ENCODE results near the gene NACC1.
"Not testable (repeated sequence)": the region's sequence is repeated elsewhere in the genome, so short reads cannot be mapped to it uniquely, and the experiment has no call there.

The NACC1 gene

DNA sequence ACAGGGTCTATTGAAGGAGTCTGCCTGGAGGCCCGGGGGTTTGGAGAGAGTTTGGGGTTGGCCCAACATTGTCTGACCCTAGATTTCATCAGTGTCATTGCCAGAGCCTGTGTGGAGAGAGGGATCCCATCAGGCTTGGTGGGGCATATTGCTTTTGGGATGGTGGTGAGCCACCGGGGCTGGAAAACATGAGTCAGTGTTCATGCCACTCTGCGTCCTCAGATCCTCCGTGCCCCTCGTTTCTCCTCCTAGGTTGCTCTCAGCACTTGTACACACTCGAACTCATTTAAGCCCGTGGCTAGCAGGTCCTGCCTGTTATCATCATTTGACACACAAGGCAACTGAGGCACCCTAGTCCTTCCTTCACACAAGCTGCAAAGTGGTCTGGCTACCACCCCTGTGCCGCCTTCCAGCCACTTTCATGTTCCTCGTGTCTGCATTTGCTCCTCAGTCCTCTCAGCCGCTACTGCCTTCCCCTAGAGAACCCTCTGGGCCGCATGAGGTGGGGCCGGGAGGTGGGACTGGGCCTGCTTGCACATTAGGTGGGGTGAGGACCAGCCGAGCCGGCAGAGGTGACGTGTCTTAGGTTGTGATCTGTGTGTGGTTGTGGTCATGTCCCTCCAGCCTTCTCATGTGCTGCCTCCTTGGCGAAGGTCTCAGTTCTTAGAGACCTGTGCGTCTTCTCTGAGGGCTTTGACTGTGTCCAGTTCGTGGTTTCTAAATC, 3.6 kb downstream of the NACC1 start:
- no peak for DNase-seq

DNA sequence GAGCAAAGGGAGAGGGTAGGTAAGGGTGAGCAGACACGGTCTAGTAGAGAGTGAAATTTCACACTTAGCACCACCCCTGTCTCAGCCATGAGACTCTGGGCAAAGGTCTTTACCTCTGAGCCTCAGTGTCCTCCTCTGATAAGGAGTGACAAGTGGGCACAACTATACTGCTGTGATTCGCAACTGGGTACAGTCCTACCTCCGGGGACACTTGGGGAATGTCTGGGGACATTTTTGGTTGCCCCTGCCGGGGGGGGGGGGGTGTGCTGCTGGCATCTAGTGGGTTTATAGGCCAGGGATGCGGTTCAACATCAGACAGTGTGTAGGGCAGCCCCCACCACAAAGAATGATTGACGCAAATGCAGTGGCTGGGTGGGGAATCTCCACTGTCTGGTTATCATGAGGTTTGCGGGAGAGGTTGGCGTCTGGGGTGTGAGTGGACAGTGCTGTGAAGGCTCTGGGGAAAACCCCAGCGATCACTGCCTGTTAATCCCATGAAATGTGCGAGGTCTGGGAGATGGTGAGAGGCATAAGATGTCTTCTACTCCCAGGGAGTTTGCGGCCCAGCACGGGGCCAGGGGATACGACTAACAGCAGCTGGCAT, 4.3 kb downstream of the NACC1 start:
- DNase-seq = no peak

DNA sequence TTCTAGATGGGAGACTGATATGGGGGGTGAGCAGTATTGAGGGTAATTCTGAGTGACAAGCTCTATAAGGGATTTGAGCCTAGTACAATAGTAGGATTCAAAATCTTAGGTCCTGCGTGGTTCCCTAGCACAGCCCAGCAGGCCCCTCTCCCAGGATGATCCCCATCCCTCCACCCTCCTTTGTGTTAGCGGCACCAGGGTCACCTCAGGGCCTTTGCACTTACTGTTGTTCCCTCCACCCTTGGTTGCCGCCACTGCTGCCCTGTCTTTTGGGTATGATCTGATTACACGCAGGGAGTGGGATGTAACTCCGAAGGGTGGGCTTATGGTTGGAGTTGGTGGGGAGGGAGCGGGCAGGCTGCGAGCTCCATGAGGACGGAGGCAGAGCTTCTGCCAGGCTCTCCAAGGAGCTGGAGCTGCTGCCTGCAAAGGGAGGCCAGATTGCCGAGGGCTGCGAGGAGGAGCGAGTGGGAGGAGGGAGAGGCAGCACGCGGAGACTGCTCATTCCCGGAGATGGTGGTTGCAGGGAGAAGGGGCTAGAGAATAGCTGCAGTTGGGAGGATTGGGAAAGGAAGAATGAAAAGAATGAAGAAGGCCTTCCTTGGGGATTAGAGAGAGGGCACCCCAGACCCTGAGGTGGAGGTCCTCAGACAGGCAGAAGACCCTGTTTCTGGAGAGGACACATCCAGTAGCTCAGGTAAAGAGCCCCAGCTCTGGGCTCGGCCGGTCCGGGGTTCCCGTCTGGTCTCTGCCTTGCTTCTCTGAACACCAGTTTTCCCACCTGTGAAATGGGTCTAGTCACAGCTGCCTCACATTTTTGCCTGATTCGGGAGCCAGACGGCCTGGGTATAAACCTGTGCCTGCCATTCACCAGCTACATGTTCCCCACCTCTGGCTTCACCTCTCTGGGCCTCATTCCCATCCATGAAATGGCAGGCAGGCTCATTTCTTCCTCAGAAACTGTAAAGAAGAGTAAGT, 5.2 kb downstream of the NACC1 start:
- no peak for DNase-seq

DNA sequence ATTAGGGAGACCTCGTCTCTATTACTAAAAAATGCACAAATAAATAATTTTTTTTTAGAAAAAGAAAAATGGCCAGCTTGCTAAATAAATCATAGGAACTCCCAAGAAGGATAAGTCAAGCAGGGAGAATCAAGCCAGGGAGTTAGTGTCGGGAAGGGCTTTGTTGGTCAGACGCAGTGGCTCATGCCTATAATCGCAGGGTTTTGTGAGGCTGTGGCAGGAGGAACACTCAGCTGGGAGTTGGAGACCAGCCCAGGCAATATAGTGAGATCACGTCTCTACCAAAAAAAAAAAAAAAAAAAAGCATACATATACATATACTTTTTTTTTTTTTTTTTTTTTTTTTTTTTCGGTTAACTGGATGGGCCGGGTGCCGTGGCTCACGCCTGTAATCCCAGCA, 9.0 kb downstream of the NACC1 start:
- DNase-seq = no peak

DNA sequence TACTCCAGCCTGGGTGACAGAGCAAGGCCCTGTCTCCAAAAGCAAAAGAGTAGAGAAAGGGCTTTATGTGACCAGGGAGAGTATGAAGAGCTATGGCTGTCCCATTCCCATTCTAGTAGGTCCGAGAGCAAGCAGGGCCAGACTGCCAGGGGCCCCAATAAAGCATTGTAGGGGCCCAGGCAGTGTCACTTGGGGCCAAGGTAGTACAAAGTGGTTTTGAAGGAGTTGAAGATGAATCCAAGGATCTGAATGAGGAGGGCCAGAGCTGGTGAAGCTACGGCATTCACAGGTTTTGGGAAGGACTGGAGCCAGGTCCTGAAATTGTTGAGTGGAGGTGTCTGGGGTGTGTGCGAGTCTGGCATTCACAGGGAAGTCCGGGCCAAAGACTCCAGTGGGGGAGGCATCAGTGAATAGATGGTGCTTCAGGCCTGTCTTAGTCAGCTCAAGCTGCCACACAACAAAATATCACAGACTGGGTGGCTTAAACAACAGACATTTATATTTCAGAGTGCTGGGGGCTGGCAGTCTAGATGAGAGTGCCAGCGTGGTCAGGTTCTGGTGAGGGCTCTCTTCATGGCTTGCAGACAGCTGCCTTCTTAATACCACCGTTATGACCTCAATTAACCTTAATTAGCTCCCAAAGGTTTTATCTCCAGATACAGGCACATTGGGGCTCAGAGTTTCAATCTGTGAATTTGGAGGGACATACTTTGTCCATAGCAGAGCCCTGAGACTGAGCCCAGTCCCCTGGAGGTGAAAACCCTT, 9.9 kb downstream of the NACC1 start:
- no peak for DNase-seq

DNA sequence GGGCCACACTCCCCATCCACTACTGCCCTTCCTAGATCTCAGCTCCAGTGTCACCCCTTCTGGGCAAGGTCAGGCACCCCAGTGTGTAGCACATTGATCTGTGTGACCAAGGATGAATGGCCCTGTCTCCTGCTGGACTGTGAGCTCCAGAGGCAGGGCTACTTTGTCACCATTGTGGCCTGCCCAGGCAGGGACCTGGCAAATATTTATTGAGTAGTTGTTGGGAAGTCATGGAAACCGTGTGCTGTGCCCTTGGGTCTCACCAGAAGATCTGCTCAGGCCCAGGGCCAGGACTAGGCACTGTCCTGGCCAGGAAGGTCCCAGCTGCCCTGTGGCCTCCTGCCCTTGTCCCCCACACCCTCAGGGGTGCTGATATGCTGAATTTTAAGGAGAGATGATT, 10.5 kb downstream of the NACC1 start:
- no peak for DNase-seq

DNA sequence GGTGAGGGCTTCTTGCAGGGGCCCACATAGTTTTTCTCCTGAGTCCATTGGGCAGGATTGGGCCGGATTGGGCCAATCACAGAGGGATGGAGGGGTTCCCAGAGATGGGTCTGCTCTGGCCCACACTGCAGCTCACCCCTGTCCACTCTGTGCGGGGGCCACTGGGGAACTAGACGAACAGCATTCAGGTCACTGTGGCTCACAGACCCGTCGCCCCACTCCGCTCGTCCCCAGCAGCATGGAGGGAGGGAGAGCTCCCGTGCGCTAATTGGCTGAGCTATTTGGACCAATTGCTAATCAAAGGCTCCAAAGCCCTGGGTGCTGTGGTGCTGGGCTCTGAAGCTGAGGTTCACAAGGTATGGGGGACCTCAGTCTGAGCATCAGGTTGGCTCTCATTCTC, 11.3 kb downstream of the NACC1 start:
- DNase-seq = no peak

DNA sequence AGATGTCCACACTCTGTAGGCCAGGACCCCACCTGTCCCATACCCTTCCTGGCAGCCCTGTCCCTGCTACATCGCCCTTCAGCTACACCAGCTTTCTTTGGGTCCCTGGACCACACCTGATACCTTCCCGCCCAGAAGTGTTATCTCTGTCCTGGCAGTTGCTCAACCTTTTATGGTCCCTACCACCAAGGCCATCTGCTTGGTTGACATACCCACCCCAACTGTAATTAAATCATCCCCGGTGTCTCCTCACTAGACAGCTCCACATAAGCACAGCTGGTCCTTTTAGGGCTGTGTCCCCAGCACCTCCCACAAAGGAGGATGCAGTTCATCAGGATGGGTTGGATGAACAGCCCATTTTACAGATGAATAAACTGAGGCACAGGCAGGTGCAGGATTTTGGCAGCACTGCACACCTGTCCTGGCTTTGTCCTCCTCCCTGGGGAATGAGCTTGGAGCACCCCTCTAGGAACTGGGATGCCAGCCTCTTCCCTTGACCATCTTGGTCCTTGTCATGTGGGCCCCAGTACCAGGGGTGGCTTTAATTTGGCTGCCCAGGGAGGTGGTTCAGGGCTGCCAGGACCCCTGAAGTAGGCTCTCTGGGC, 12.9 kb downstream of the NACC1 start:
- no peak for DNase-seq

DNA sequence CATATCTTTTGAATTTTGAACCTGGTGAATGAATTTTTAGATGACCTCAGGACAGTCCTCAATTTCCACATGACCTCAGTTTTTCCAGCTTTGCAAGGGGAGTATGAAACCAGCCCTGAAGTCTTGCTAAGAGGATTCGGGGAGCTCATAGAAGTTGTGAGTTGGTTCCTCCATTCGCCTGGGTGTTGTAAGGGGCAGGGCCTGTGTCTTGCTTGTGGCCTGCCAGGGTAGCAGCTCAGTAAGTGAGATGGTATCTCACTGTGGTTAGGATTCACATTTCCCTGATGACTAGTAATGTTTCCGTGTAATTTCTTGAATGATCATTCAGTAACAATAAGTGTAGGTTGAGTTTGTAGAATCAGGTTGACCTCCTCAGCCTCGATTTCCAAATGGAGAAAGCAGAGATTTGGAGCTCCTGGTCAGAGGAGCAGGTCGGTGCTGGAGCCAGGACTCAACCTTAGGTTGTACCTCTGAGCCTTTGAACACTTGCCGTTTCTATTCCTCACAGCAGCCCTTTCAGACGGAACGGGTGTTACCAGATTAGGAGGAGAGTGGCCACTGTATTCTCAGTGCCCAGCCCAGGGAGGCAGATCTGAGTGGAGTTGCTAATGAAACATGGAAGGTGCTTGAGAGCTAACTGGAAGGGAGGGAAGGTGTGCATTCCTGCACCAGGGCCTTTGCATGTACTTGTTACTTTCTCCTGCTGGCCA, 14.6 kb downstream of the NACC1 start:
- peak in 1 of 2 donors; percentile 53 for DNase-seq

DNA sequence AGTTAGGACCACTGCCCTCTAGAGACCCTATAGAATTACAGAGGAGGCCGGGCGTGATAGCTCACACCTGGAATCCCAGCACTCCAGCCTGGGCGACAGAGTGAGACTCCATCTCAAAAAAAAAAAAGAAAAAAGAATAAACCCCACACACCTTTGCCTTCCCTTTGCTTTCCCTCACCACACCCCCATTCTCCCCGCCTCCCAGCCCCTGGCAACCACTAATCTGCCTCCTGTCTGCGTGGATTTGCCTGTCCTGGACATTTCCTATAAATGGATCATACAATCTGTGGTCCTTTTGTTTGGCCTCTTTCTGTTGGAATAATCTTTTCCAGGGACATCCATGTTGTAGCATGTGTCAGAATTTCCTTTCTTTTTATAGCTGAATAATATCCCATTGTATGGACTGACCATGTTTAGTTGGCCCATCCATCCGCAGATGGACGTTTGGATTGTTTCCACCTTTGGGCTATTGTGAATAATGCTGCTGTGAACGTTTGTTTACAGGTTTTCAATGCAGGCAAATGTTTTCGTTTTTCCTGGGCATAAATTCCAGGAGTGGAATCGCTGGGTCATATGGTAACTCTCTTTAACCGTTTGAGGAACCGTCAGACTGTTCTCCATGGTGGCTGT, 15.3 kb downstream of the NACC1 start:
- no peak for DNase-seq

DNA sequence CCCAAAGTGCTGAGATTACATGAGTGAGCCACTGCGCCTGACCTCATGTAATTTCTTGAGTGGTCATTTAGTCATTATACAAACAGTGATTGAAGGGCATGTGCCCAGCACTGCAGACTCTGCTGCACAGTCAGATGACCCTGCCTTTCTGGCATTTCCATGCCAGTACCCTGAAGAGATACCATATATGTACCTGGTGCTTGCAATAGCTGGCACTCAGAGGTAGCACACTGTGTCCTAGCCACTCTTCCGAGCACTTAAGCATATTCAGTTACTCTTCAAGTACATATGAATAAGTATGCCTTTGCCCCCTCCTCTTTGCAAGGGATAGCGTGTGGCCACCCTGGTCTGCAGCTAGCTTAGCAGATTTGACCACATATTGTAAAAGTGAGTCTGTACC, 16.6 kb downstream of the NACC1 start:
- DNase-seq = no peak

DNA sequence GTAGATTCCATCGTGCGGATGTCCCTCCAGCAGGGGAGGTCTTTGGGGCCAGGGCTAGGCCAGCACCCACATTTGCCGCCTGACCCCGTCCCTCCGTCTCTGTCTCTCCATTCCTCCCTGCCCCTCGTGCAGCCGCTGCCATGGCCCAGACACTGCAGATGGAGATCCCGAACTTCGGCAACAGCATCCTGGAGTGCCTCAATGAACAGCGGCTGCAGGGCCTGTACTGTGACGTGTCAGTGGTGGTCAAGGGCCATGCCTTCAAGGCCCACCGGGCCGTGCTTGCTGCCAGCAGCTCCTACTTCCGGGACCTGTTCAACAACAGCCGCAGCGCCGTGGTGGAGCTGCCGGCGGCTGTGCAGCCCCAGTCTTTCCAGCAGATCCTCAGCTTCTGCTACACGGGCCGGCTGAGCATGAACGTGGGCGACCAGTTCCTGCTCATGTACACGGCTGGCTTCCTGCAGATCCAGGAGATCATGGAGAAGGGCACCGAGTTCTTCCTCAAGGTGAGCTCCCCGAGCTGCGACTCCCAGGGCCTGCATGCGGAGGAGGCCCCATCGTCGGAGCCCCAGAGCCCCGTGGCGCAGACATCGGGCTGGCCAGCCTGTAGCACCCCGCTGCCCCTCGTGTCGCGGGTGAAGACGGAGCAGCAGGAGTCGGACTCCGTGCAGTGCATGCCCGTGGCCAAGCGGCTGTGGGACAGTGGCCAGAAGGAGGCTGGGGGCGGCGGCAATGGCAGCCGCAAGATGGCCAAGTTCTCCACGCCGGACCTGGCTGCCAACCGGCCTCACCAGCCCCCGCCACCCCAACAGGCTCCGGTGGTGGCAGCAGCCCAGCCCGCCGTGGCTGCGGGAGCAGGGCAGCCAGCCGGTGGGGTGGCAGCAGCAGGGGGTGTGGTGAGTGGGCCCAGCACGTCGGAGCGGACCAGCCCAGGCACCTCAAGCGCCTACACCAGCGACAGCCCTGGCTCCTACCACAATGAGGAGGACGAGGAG, 17.3 kb downstream of the NACC1 start:
- DNase-seq = no peak

DNA sequence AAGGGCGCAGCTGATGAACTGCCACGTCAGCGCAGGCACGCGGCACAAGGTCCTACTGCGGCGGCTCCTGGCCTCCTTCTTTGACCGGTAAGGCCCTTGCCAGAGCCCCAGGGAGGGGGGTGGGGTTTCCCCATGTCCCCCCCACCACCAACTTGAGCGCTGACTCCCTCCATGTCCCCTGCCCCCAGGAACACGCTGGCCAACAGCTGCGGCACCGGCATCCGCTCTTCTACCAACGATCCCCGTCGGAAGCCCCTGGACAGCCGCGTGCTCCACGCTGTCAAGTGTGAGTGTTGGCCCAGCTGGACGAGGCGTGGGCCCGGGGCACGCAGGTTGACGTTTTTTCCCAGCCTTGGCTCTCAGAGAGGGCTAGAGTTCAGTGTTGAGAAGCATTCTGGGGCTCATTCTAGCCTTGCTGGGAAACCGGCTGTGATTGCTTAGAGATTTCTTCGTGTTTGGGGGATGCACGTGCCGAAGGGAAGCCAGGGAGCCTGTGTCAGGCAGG, 19.3 kb downstream of the NACC1 start:
- no peak for DNase-seq

DNA sequence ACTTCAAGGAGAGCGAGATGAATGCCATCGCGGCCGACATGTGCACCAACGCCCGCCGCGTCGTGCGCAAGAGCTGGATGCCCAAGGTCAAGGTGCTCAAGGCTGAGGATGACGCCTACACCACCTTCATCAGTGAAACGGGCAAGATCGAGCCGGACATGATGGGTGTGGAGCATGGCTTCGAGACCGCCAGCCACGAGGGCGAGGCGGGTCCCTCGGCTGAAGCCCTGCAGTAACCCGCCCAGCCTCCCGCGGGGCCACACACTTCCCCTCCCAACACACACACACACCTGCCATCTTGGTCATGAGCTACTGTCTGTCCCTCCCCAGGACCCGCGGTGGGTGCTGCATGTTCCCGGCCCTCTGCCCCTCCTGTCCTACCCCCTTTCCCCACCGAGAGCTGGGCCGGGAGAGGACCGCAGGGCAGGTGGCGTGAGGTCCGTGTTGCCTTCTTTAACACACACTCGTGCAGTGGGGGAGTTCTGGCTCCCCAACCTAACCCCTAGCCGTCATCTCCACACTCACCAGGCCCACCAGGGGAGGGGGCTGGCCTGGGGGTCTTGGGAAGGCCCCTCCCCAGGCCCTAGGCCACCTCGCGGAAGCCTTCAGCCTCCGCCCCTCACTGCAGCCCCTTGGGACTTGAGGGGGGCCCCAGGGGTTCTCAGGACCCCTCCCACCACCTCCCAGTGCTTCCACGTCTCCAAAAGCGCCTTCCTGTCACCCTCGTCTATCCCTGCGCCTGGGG, 20.3 kb downstream of the NACC1 start:
- DNase-seq = no peak

DNA sequence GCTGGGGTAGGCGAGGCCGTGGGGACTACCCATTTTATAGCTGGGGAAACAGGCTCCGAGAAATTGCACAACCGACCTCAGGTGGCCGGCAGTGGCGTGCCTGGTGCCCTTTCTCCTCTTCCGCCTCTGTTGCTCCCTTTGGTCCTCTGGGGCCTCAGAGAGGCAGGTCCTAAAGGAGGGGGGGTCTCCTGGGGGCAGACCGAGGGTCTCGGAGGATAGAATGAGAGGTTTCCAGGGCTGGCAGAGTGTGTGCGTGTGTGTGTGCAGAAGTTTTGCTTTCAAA, 20.8 kb downstream of the NACC1 start:
- no peak for DNase-seq

DNA sequence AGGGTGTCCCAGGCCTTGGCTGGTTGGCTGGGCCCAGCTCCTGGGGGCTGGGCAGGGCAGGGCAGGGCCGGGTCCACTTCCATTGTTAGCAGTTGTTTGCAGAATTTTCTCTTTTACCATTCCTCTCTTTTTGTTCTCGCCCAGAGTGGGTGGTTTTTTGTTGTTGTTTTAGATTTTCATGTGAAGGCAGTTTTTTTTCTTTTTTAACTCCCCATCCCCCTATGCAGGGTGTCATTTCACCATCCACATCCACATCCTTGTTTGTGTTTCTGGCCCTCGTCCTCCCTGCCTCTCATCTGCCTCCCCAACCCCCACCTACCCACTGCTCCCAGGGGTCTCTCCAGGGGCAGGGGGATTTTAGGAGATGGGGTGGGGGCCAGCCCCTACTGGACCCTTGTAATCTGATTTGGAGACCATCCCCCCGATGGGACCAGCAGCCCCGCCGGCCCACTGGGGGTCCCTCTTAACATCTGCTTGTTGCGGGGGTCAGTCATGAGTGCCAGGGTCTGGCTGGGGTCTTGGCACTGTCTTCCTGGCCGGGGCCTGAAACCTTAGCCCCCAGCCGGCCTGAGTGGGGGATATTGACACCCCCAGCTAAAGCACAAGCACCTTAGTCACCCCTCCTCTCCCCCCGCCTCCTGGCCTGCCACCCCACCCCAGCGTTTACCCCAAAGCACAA, 21.7 kb downstream of the NACC1 start:
- DNase-seq = no peak

DNA sequence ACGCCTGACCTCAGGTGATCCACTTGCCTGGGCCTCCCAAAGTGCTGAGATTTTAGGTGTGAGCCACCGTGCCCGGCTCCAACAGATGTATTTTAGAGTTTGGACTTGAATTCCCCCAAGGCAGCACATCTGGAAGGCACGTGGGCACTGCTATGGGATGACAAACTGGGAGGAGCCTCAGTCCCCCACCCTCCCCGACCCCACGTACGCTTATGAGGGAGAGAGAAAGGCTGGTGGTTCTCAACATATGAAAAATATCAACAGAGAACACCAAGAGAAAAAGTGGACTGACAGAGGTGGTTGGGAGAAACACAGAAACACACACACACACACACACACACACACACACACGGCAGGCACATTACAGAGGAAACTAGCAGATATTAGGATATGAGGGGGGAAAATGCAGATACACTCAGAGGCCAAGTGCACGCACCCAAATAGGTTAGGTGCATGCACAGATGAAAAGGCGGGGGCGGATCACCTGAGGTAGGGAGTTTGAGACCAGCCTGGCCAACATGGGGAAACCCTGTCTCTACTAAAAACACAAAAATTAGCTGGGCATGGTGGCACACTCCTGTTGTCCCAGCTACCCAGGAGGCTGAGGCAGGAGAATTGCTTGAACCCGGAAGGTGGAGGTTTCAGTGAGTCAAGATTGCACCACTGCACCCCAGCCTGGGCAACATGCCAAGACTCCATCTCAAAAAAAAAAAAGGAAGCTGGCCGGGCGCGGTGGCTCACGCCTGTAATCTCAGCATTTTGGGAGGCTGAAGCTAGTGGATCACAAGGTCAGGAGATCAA, 28.9 kb downstream of the NACC1 start:
- peak; percentile 4 to 56 for DNase-seq

DNA sequence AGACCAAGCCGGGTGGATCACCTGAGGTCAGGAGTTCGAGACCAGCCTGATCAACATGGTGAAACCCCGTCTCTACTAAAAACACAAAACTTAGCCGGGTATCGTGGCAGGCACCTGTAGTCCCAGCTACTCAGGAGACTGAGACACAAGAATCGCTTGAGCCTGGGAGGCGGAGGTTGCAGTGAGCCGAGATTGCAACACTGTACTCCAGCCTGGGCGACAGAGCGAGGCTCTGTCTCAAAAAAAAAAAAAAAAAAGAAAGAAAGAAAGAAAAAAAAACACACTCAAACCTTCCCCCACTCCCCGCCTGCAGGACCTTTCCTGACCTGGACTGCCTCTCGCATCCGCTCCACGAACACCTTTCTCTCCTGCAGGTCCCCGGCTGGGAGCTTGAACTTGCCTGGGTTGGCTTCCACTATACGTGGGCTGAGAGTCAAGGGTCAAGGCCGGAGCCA, 31.1 kb downstream of the NACC1 start:
- DNase-seq = not testable (repeated sequence)
